CD4-positive, alpha-beta memory T cell (primary cell): ENCODE results near the gene TXNRD2. TPM values are rescaled to one million over a fixed set of nuclear protein-coding genes. Genes with fewer than 3 reads are reported as not detected.

Source experiments
- CTCF ChIA-PET: fragments of 350-600 bp; sonication (Branson Sonifier 250); formaldehyde crosslinking; loops from one replicate; lab custom pipeline; 2021; ENCODE audit warnings: inconsistent platforms; ENCODE audit not compliant: partially characterized antibody; lab: Charles Lee
- POLR2A ChIA-PET: fragments of 350-600 bp; sonication (Branson Sonifier 250); formaldehyde crosslinking; loops from one replicate; lab custom pipeline; 2021; ENCODE audit not compliant: partially characterized antibody; lab: Charles Lee
- DNase-seq, 5 donors: peaks; one replicate each; pipeline versions ENCODE4 v3.0.0 to v3.0.0-alpha.2; 2020 to 2022; ENCODE audit warnings: mixed read lengths in 1 of 5
- H3K27ac ChIP-seq: one replicate; pipeline ENCODE4 v1.7.0; 2013; ENCODE audit warnings: low read depth, low read length
- H3K27me3 ChIP-seq: 2 replicates; pipeline ENCODE4 v1.7.0; 2013; ENCODE audit warnings: mild to moderate bottlenecking, low read length, moderate library complexity; ENCODE audit not compliant: insufficient read depth
- H3K36me3 ChIP-seq: 2 replicates; pipeline ENCODE4 v1.7.0; 2013; ENCODE audit warnings: mild to moderate bottlenecking, low read length, moderate library complexity; ENCODE audit not compliant: insufficient read depth
- H3K4me1 ChIP-seq: 2 replicates; pipeline ENCODE4 v1.7.0; 2013; ENCODE audit warnings: mild to moderate bottlenecking, low read length, moderate library complexity; ENCODE audit not compliant: insufficient read depth
- H3K4me3 ChIP-seq, 2 donors: one replicate each; pipeline ENCODE4 v1.7.0; 2013; ENCODE audit warnings: low read length in 2 of 2, mild to moderate bottlenecking in 1 of 2
- H3K9me3 ChIP-seq, 2 donors: one replicate each; pipeline ENCODE4 v1.7.0; 2013; ENCODE audit warnings: low read length in 2 of 2, control low read depth in 1 of 2; ENCODE audit not compliant: control insufficient read depth in 1 of 2
- H3K27ac Mint-ChIP-seq, 7 donors: one replicate each; pipeline ENCODE4 v1.8.0; 2020 to 2021; ENCODE audit warnings: mixed read lengths in 7 of 7, mild to moderate bottlenecking in 6 of 7, inconsistent platforms in 3 of 7, moderate library complexity in 3 of 7
- H3K27me3 Mint-ChIP-seq, 2 donors: one replicate each; pipeline ENCODE4 v1.8.0; 2020 to 2021; ENCODE audit warnings: mixed read lengths in 2 of 2
- H3K36me3 Mint-ChIP-seq, 2 donors: one replicate each; pipeline ENCODE4 v1.8.0; 2020 to 2021; ENCODE audit warnings: mixed read lengths in 2 of 2, inconsistent platforms in 1 of 2, mild to moderate bottlenecking in 1 of 2
- H3K4me1 Mint-ChIP-seq, 4 donors: one replicate each; pipeline ENCODE4 v1.8.0; 2020 to 2021; ENCODE audit warnings: mixed read lengths in 4 of 4, mild to moderate bottlenecking in 1 of 4
- H3K4me3 Mint-ChIP-seq, 8 donors: one replicate each; pipeline ENCODE4 v1.8.0; 2020 to 2021; ENCODE audit warnings: mixed read lengths in 8 of 8, mild to moderate bottlenecking in 7 of 8, moderate library complexity in 6 of 8, inconsistent platforms in 3 of 8
- H3K9me3 Mint-ChIP-seq, 8 donors: one replicate each; pipeline ENCODE4 v1.8.0; 2020 to 2021; ENCODE audit warnings: mixed read lengths in 8 of 8, mild to moderate bottlenecking in 5 of 8, inconsistent platforms in 3 of 8, moderate library complexity in 1 of 8
- intact Hi-C: fragments of 100-400 bp; cut with micrococcal nuclease; formaldehyde crosslinking; loops from one replicate; pipeline ENCODE4 v1.15.1; 2023
- polyA plus RNA-seq, 2 donors: library from polyadenylated mRNA; unstranded; fragments of 300-500 nt; fragmentation: Illumina TruSeq; gene quantifications; one replicate each; pipeline ENCODE4 v1.2.3, GENCODE V29; 2021
- total RNA-seq, 2 experiments: library from RNA; stranded (reverse); gene quantifications; one replicate each; pipeline ENCODE4 v1.2.3, GENCODE V29; 2021

TXNRD2 gene
- total and polyA plus RNA-seq, 4 experiments from 2014 or later = 8.5 to 35.9 (median 22.7) TPM

- Mint-ChIP-seq H3K27ac (no peak overlapping the region), H3K36me3 (peaks cover 10 to 11% of the 10 kb centered on the region in 2 donors), H3K4me3 (no peak overlapping the region), H3K9me3 (no peaks in the 10 kb centered on the region), H3K27me3 (no peaks in the 10 kb centered on the region), H3K4me1 (peaks cover 8 to 40% (median 10%) of the 10 kb centered on the region in 4 donors)
- DNase-seq = no peak
- intact Hi-C loops = no loop called here
- Histone ChIP-seq H3K4me1 (peaks cover 24% of the 10 kb centered on the region), H3K4me3 (no peak overlapping the region), H3K36me3 (no peaks in the 10 kb centered on the region), H3K9me3 (no peaks in the 10 kb centered on the region), H3K27me3 (no peaks in the 10 kb centered on the region), H3K27ac (no peak overlapping the region)
- ChIA-PET CTCF (interaction anchor here (1.0 to 2.5 kb wide), 3 partner anchors 13 to 168 kb away, joined by 3 to 11 read pairs (median 6); no protein-coding TSS in a partner anchor), POLR2A (interaction anchor here (2.6 kb wide), 1 partner anchor 43 kb away, joined by 8 read pairs; no protein-coding TSS in a partner anchor)
Observed at GRCh38 chr22:19898145-19898544, 43.5 kb downstream of the TXNRD2 start.

- H3K27ac Mint-ChIP-seq = no peak overlapping the region
Observed at GRCh38 chr22:19897726-19898125, 43.9 kb downstream of the TXNRD2 start.

GRCh38 chr22:19896665-19897355, 44.8 kb downstream of the TXNRD2 start:
- no peak overlapping the region for H3K27ac ChIP-seq
- peaks cover 10 to 11% of the 10 kb centered on the region in 2 donors for H3K36me3 Mint-ChIP-seq
- H3K9me3 ChIP-seq = no peaks in the 10 kb centered on the region
- peaks cover 37% of the 10 kb centered on the region for H3K4me1 ChIP-seq
- ChIA-PET POLR2A (interaction anchor here (0.6 to 2.6 kb wide), 5 partner anchors 10 to 76 kb away, joined by 3 to 8 read pairs (median 6); no protein-coding TSS in a partner anchor), CTCF (interaction anchor here (1.0 to 2.5 kb wide), 6 partner anchors 12 to 167 kb away, joined by 3 to 11 read pairs (median 6); no protein-coding TSS in a partner anchor)
- H3K36me3 ChIP-seq = no peaks in the 10 kb centered on the region
- H3K4me3 ChIP-seq = no peak overlapping the region
- H3K4me3 Mint-ChIP-seq = no peak overlapping the region
- intact Hi-C loops = no loop called here
- no peaks in the 10 kb centered on the region for H3K27me3 ChIP-seq
- H3K27ac Mint-ChIP-seq = peak overlapping the region in 1 of 7 donors; percentile 77
- H3K27me3 Mint-ChIP-seq = no peaks in the 10 kb centered on the region
- no peak for DNase-seq
- H3K9me3 Mint-ChIP-seq = no peaks in the 10 kb centered on the region
- peaks cover 13 to 54% (median 23%) of the 10 kb centered on the region in 4 donors for H3K4me1 Mint-ChIP-seq

More at GRCh38 chr22:19897726-19898125, 43.9 kb downstream of the TXNRD2 start:
- Mint-ChIP-seq H3K4me3 (no peak overlapping the region), H3K4me1 (peaks cover 9 to 44% (median 14%) of the 10 kb centered on the region in 4 donors), H3K27me3 (no peaks in the 10 kb centered on the region), H3K36me3 (peaks cover 10 to 11% of the 10 kb centered on the region in 2 donors), H3K9me3 (no peaks in the 10 kb centered on the region)
- ChIA-PET CTCF (interaction anchor here (1.0 to 2.5 kb wide), 6 partner anchors 13 to 167 kb away, joined by 5 to 11 read pairs (median 6); no protein-coding TSS in a partner anchor), POLR2A (interaction anchor here (1.8 to 2.6 kb wide), 2 partner anchors 11 to 42 kb away, joined by 6 to 8 read pairs; no protein-coding TSS in a partner anchor)
- Histone ChIP-seq H3K27me3 (no peaks in the 10 kb centered on the region), H3K36me3 (no peaks in the 10 kb centered on the region), H3K9me3 (no peaks in the 10 kb centered on the region), H3K4me3 (no peak overlapping the region), H3K4me1 (peaks cover 28% of the 10 kb centered on the region), H3K27ac (no peak overlapping the region)
- no peak for DNase-seq
- intact Hi-C loops = no loop called here

- Histone ChIP-seq H3K4me3 (no peak overlapping the region), H3K27ac (no peak overlapping the region), H3K27me3 (no peaks in the 10 kb centered on the region), H3K9me3 (no peaks in the 10 kb centered on the region), H3K4me1 (peaks cover 52% of the 10 kb centered on the region), H3K36me3 (no peaks in the 10 kb centered on the region)
- Mint-ChIP-seq H3K4me1 (peaks cover 25 to 69% (median 35%) of the 10 kb centered on the region in 4 donors), H3K27ac (peak overlapping the region in 4 of 7 donors; percentile 3 to 43 (median 29)), H3K9me3 (no peaks in the 10 kb centered on the region), H3K36me3 (peaks cover 6 to 11% of the 10 kb centered on the region in 2 donors), H3K27me3 (no peaks in the 10 kb centered on the region), H3K4me3 (no peak overlapping the region)
- ChIA-PET POLR2A (interaction anchor here (1.1 to 2.6 kb wide), 2 partner anchors 10 to 40 kb away, joined by 5 to 8 read pairs; no protein-coding TSS in a partner anchor), CTCF (no interaction called here)
- intact Hi-C loops = no loop called here
- DNase-seq = no peak
Observed at GRCh38 chr22:19895160-19895849, 46.3 kb downstream of the TXNRD2 start.

- Histone ChIP-seq H3K36me3 (no peaks in the 10 kb centered on the region), H3K4me3 (no peak overlapping the region), H3K27ac (peak overlapping the region; percentile 59), H3K9me3 (no peaks in the 10 kb centered on the region), H3K27me3 (no peaks in the 10 kb centered on the region), H3K4me1 (peaks cover 60% of the 10 kb centered on the region)
- peak overlapping the region in 6 of 7 donors; percentile 25 to 99 (median 88) for H3K27ac Mint-ChIP-seq
- peaks cover 6 to 7% of the 10 kb centered on the region in 2 donors for H3K36me3 Mint-ChIP-seq
- no peak for DNase-seq
- ChIA-PET POLR2A (interaction anchor here (2.0 to 6.5 kb wide), 2 partner anchors 38 to 42 kb away, joined by 8 to 92 read pairs; partner anchors contain the start of genes GNB1L and RTL10), CTCF (no interaction called here)
- no peaks in the 10 kb centered on the region for H3K9me3 Mint-ChIP-seq
- peaks cover 27 to 76% (median 42%) of the 10 kb centered on the region in 4 donors for H3K4me1 Mint-ChIP-seq
- H3K27me3 Mint-ChIP-seq = no peaks in the 10 kb centered on the region
- intact Hi-C loops = loop anchor here (2.0 to 5.0 kb wide), 2 partner anchors 15 to 136 kb away; no protein-coding TSS in a partner anchor
- peak overlapping the region in 1 of 8 donors; percentile 88 for H3K4me3 Mint-ChIP-seq
Observed at GRCh38 chr22:19893363-19893762, 48.3 kb downstream of the TXNRD2 start.

- peak overlapping the region; percentile 59 for H3K27ac ChIP-seq
- H3K27me3 Mint-ChIP-seq = no peaks in the 10 kb centered on the region
- DNase-seq = no peak
Observed at GRCh38 chr22:19892925-19893324, 48.7 kb downstream of the TXNRD2 start.

More at GRCh38 chr22:19892925-19893324, 48.7 kb downstream of the TXNRD2 start:
- H3K4me3 Mint-ChIP-seq = peak overlapping the region in 6 of 8 donors; percentile 35 to 93 (median 86)
- H3K27me3 ChIP-seq = no peaks in the 10 kb centered on the region
- intact Hi-C loops = loop anchor here (2.0 to 5.0 kb wide), 2 partner anchors 16 to 136 kb away; no protein-coding TSS in a partner anchor
- no peaks in the 10 kb centered on the region for H3K9me3 Mint-ChIP-seq
- peaks cover 64% of the 10 kb centered on the region for H3K4me1 ChIP-seq
- H3K9me3 ChIP-seq = no peaks in the 10 kb centered on the region
- H3K27ac Mint-ChIP-seq = peak overlapping the region; percentile 78 to 99 (median 96)
- ChIA-PET POLR2A (interaction anchor here (0.9 to 6.5 kb wide), 8 partner anchors 8 to 1089 kb away, joined by 3 to 92 read pairs (median 10); partner anchors contain the start of genes COMT, GNB1L, LZTR1 and RTL10), CTCF (interaction anchor here (1.0 to 1.6 kb wide), 2 partner anchors 18 to 37 kb away, joined by 3 to 6 read pairs; no protein-coding TSS in a partner anchor)
- peaks cover 27 to 81% (median 42%) of the 10 kb centered on the region in 4 donors for H3K4me1 Mint-ChIP-seq
- H3K36me3 ChIP-seq = no peaks in the 10 kb centered on the region
- peaks cover 6 to 7% of the 10 kb centered on the region in 2 donors for H3K36me3 Mint-ChIP-seq
- no peak overlapping the region for H3K4me3 ChIP-seq
